Small intestine (tissue), 7 donors: ENCODE results near the gene COX19. TPM values are rescaled to one million over a fixed set of nuclear protein-coding genes. Genes with fewer than 3 reads are reported as not detected.

Experiments used
- DNase-seq, 2 donors: peaks; one replicate each; pipeline versions ENCODE4 v3.0.0 to v3.0.0-alpha.2; 2013
- FAIRE-seq: peaks from 2 replicates; lab custom pipeline; 2012; peaks lifted over from hg19 to GRCh38; lab: Jason Lieb, UNC
- H3K27ac ChIP-seq, 3 donors: one replicate each; pipeline ENCODE4 v1.5.1; 2013; ENCODE audit warnings: low read length in 2 of 3, mild to moderate bottlenecking in 2 of 3, control low read depth in 1 of 3, inconsistent platforms in 1 of 3, low read depth in 1 of 3, moderate library complexity in 1 of 3
- H3K27me3 ChIP-seq, 3 donors: one replicate each; pipeline ENCODE4 v1.6.1; 2013; ENCODE audit warnings: low read length in 3 of 3, inconsistent platforms in 1 of 3; ENCODE audit not compliant: control insufficient read depth in 3 of 3, insufficient read depth in 3 of 3
- H3K36me3 ChIP-seq, 3 donors: one replicate each; pipeline ENCODE4 v1.6.1; 2013; ENCODE audit warnings: low read length in 3 of 3, inconsistent platforms in 1 of 3, low read depth in 1 of 3, mild to moderate bottlenecking in 1 of 3, moderate library complexity in 1 of 3; ENCODE audit not compliant: control insufficient read depth in 3 of 3, insufficient read depth in 2 of 3
- H3K4me1 ChIP-seq, 3 donors: one replicate each; pipeline ENCODE4 v1.6.1; 2013; ENCODE audit warnings: low read length in 2 of 3, inconsistent platforms in 1 of 3, low read depth in 1 of 3, mild to moderate bottlenecking in 1 of 3, moderate library complexity in 1 of 3; ENCODE audit not compliant: control insufficient read depth in 3 of 3, insufficient read depth in 2 of 3
- H3K4me3 ChIP-seq, 3 donors: one replicate each; pipeline ENCODE4 v1.5.1; 2013; ENCODE audit warnings: low read length in 3 of 3, control low read depth in 1 of 3, inconsistent platforms in 1 of 3, low read depth in 1 of 3, mild to moderate bottlenecking in 1 of 3, moderate library complexity in 1 of 3
- H3K9me3 ChIP-seq, 2 donors: one replicate each; pipeline ENCODE4 v1.6.1; 2013; ENCODE audit warnings: low read depth in 1 of 2, low read length in 1 of 2; ENCODE audit not compliant: control insufficient read depth in 2 of 2, insufficient read depth in 1 of 2
- WGBS, 3 donors: extraction: QIAGEN DNeasy Blood & Tissue Kit; methylation state at CpG; one replicate each; pipeline ENCODE4 v1.1.7; 2013; 5-methylcytosine and 5-hydroxymethylcytosine counted together
- polyA plus RNA-seq, 4 donors: library from polyadenylated mRNA; stranded (reverse) in 3 of 4; unstranded in 1 of 4; fragments of 200-250 nt in 3 of 4; fragments of 120-200 nt in 1 of 4; gene quantifications; one replicate each; pipeline versions ENCODE4 v1.2.1 to v1.2.3, GENCODE V29; 2013
- donor health status: healthy with polysubstance abuse.
- donor health status: control.
- donor health status: control.
- donor health status: Bipolar disorder and iron deficiency.
- donor health status: healthy.

The COX19 gene
- polyA plus RNA-seq, 4 donors: 8.9 to 41.6 (median 9.8) TPM

GRCh38 chr7:921581-922333, 53.6 kb downstream of the COX19 start:
- 40 to 59% (median 42%) methylated on average over 36 of the region's 36 CpGs for WGBS, 3 donors
- Histone ChIP-seq H3K4me3 (no peak overlapping the region), H3K4me1 (peaks cover 11 to 62% (median 21%) of the 10 kb centered on the region in 3 donors), H3K27me3 (no peaks in the 10 kb centered on the region), H3K9me3 (no peaks in the 10 kb centered on the region), H3K27ac (peak overlapping the region; percentile 20 to 55 (median 34)), H3K36me3 (peaks cover 0 to 77% (median 2%) of the 10 kb centered on the region in 3 donors)
- FAIRE-seq (no peak), DNase-seq (peak in 1 of 2 donors; percentile 34)

- Histone ChIP-seq H3K4me1 (peaks cover 9 to 62% (median 21%) of the 10 kb centered on the region in 3 donors), H3K27me3 (no peaks in the 10 kb centered on the region), H3K27ac (peak overlapping the region in 1 of 3 donors; percentile 24), H3K9me3 (no peaks in the 10 kb centered on the region), H3K36me3 (peaks cover 0 to 81% (median 2%) of the 10 kb centered on the region in 3 donors), H3K4me3 (no peak overlapping the region)
- no peak for FAIRE-seq
- WGBS, 3 donors: 51 to 80% (median 62%) methylated on average over 15 of the region's 15 CpGs
- no peak for DNase-seq
Measured at GRCh38 chr7:921071-921461, 54.3 kb downstream of the COX19 start.

GRCh38 chr7:920351-921070, 54.8 kb downstream of the COX19 start:
- H3K27me3 ChIP-seq: no peaks in the 10 kb centered on the region
- 24 to 69% (median 56%) methylated on average over 26 to 40 of the region's 40 CpGs for WGBS, 3 donors
- peaks cover 9 to 58% (median 17%) of the 10 kb centered on the region in 3 donors for H3K4me1 ChIP-seq
- peak in 1 of 2 donors; percentile 66 for DNase-seq
- peaks cover 0 to 80% (median 2%) of the 10 kb centered on the region in 3 donors for H3K36me3 ChIP-seq
- H3K9me3 ChIP-seq: no peaks in the 10 kb centered on the region
- H3K4me3 ChIP-seq: no peak overlapping the region
- FAIRE-seq: no peak
- no peak overlapping the region for H3K27ac ChIP-seq

GRCh38 chr7:919924-920341, 55.4 kb downstream of the COX19 start:
- DNase-seq (peak in 1 of 2 donors; percentile 61), FAIRE-seq (no peak)
- H3K9me3 ChIP-seq: no peaks in the 10 kb centered on the region
- peaks cover 0 to 82% (median 2%) of the 10 kb centered on the region in 3 donors for H3K36me3 ChIP-seq
- peaks cover 7 to 58% (median 15%) of the 10 kb centered on the region in 3 donors for H3K4me1 ChIP-seq
- H3K27ac ChIP-seq: no peak overlapping the region
- no peak overlapping the region for H3K4me3 ChIP-seq
- WGBS, 3 donors: 21 to 76% (median 38%) methylated on average over 17 to 26 of the region's 26 CpGs
- H3K27me3 ChIP-seq: no peaks in the 10 kb centered on the region

- DNase-seq (no peak), FAIRE-seq (no peak)
- 79 to 91% (median 81%) methylated on average over 10 to 13 of the region's 13 CpGs for WGBS, 3 donors
- H3K36me3 ChIP-seq: peaks cover 0 to 80% (median 2%) of the 10 kb centered on the region in 3 donors
- H3K4me3 ChIP-seq: no peak overlapping the region
- H3K9me3 ChIP-seq: no peaks in the 10 kb centered on the region
- peaks cover 2 to 59% (median 10%) of the 10 kb centered on the region in 3 donors for H3K4me1 ChIP-seq
- H3K27ac ChIP-seq: no peak overlapping the region
- no peaks in the 10 kb centered on the region for H3K27me3 ChIP-seq
Measured at GRCh38 chr7:919114-919442, 56.3 kb downstream of the COX19 start.

- WGBS, 3 donors: 83 to 90% (median 86%) methylated on average over 16 to 21 of the region's 21 CpGs
- FAIRE-seq: no peak
- H3K36me3 ChIP-seq: peaks cover 0 to 78% (median 2%) of the 10 kb centered on the region in 3 donors
Measured at GRCh38 chr7:918441-919113, 56.8 kb downstream of the COX19 start.

GRCh38 chr7:918118-918425, 57.3 kb downstream of the COX19 start:
- 85 to 96% (median 93%) methylated on average over 9 of the region's 9 CpGs for WGBS, 3 donors
- peaks cover 0 to 75% (median 2%) of the 10 kb centered on the region in 3 donors for H3K36me3 ChIP-seq
- no peaks in the 10 kb centered on the region for H3K27me3 ChIP-seq
- H3K27ac ChIP-seq: no peak overlapping the region
- DNase-seq (no peak), FAIRE-seq (no peak)
- no peak overlapping the region for H3K4me3 ChIP-seq
- H3K4me1 ChIP-seq: peaks cover 2 to 58% (median 6%) of the 10 kb centered on the region in 3 donors
- H3K9me3 ChIP-seq: no peaks in the 10 kb centered on the region

More at GRCh38 chr7:918441-919113, 56.8 kb downstream of the COX19 start:
- no peak overlapping the region for H3K27ac ChIP-seq
- no peak for DNase-seq
- H3K4me3 ChIP-seq: no peak overlapping the region
- H3K27me3 ChIP-seq: no peaks in the 10 kb centered on the region
- no peaks in the 10 kb centered on the region for H3K9me3 ChIP-seq
- H3K4me1 ChIP-seq: peaks cover 2 to 61% (median 7%) of the 10 kb centered on the region in 3 donors
